Esophagus muscularis mucosa (tissue), 4 donors: ENCODE results near the gene PHYHIPL. TPM values are rescaled to one million over a fixed set of nuclear protein-coding genes. Genes with fewer than 3 reads are reported as not detected.

Experiments used
- DNase-seq: peaks from one replicate; pipeline ENCODE4 v3.0.0-alpha.2; 2017; ENCODE audit errors: extremely low spot score
- H3K27ac ChIP-seq, 4 donors: fragments of 200-600 bp; sonication (generic); replicated peaks in 1 of 4; 1 replicate in 3 of 4; 2 replicates in 1 of 4; pipeline ENCODE4 v1.5.1; 2016 to 2019; ENCODE audit warnings: mild to moderate bottlenecking in 1 of 4
- H3K27me3 ChIP-seq, 4 donors: fragments of 200-600 bp; sonication (generic); one replicate each; pipeline versions ENCODE4 v1.5.1 to v1.6.0; 2016 to 2019
- H3K36me3 ChIP-seq, 4 donors: fragments of 200-600 bp; sonication (generic); one replicate each; pipeline ENCODE4 v1.5.1; 2016 to 2019
- H3K4me1 ChIP-seq, 4 donors: fragments of 200-600 bp; sonication (generic); one replicate each; pipeline ENCODE4 v1.5.1; 2016 to 2019
- H3K4me3 ChIP-seq, 4 donors: fragments of 200-600 bp; sonication (generic); 1 replicate in 2 of 4; 2 replicates in 2 of 4; pipeline ENCODE4 v1.5.1; 2016 to 2019; ENCODE audit warnings: mild to moderate bottlenecking in 4 of 4, moderate library complexity in 1 of 4
- H3K9me3 ChIP-seq, 4 donors: fragments of 200-600 bp; sonication (generic); 1 replicate in 3 of 4; 2 replicates in 1 of 4; pipeline ENCODE4 v1.5.1; 2016 to 2019
- EP300 ChIP-seq: sonication (generic); formaldehyde crosslinking; IDR thresholded peaks from one replicate; pipeline ENCODE4 v1.6.1; 2017; ENCODE audit warnings: antibody characterized with exemption
- POLR2A ChIP-seq: fragments of 450-650 bp; IDR thresholded peaks from one replicate; pipeline ENCODE4 v1.6.1; 2017; ENCODE audit warnings: antibody characterized with exemption, moderate library complexity, mild to moderate bottlenecking, low read depth
- POLR2AphosphoS5 ChIP-seq, 2 donors: sonication (generic); formaldehyde crosslinking; IDR thresholded peaks; one replicate each; pipeline ENCODE4 v1.6.1; 2017; ENCODE audit warnings: antibody characterized with exemption in 2 of 2
- WGBS: methylation state at CpG from one replicate; pipeline ENCODE4 v1.1.5; 2018; 5-methylcytosine and 5-hydroxymethylcytosine counted together
- intact Hi-C: fragments of 100-400 bp; cut with DNase I; formaldehyde crosslinking; loops from one replicate; pipeline ENCODE4 v1.15.1; 2023
- total RNA-seq, 4 donors: library from RNA; depleted of rRNA; stranded (reverse); fragments of >200 nt; gene quantifications; one replicate each; pipeline versions ENCODE4 v1.1.0 to v1.2.1, GENCODE V29; 2016
- TF ChIP-seq, protein P1 (sequence below), 3 experiments: fragments of 200-600 bp in 2 of 3; fragments of 450-650 bp in 1 of 3; sonication (generic) in 2 of 3; IDR thresholded peaks; one replicate each; pipeline ENCODE4 v1.5.1; 2017 to 2019; ENCODE audit warnings: antibody characterized with exemption in 3 of 3, mild to moderate bottlenecking in 2 of 3, moderate library complexity in 1 of 3

PHYHIPL gene
- total RNA-seq, 4 donors from 2014 or later, result 0.34 to 1.7 (median 0.76) TPM

DNA sequence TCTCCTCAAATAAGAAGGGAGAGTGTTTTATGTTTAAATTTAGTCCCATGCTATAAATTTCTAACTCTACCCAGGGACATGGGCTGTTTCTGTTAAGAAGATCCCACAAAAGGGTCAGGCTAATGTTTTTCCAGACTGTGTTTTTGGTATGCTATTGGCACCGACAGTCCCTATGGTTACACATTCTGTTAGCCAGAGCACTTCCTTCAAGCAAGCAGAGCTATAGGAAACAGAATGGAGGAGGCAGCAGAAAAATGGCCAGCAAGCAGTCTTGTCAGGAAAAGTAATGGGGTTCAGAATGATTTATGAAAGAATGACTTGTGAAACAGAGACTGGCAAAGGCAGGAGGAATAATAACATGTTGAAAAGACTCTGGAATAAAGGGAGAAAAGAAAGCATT, 44.8 kb upstream of the PHYHIPL start:
- intact Hi-C loops, result no loop called here
- H3K4me1 ChIP-seq, result no peaks in the 10 kb centered on the region
- no peak for DNase-seq
- no peaks in the 10 kb centered on the region for H3K36me3 ChIP-seq
- H3K4me3 ChIP-seq, result no peak overlapping the region
- H3K27ac ChIP-seq, result no peak overlapping the region
- TF ChIP-seq, protein P1, sequence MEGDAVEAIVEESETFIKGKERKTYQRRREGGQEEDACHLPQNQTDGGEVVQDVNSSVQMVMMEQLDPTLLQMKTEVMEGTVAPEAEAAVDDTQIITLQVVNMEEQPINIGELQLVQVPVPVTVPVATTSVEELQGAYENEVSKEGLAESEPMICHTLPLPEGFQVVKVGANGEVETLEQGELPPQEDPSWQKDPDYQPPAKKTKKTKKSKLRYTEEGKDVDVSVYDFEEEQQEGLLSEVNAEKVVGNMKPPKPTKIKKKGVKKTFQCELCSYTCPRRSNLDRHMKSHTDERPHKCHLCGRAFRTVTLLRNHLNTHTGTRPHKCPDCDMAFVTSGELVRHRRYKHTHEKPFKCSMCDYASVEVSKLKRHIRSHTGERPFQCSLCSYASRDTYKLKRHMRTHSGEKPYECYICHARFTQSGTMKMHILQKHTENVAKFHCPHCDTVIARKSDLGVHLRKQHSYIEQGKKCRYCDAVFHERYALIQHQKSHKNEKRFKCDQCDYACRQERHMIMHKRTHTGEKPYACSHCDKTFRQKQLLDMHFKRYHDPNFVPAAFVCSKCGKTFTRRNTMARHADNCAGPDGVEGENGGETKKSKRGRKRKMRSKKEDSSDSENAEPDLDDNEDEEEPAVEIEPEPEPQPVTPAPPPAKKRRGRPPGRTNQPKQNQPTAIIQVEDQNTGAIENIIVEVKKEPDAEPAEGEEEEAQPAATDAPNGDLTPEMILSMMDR (IDR thresholded peaks at IDR 0.05), result no peak
- TF ChIP-seq POLR2AphosphoS5 (IDR thresholded peaks at IDR 0.05) (no peak), POLR2A (no peak), EP300 (no peak)
- H3K27me3 ChIP-seq, result no peaks in the 10 kb centered on the region
- no peaks in the 10 kb centered on the region for H3K9me3 ChIP-seq
- 31% methylated on average over 1 of the region's 1 CpG for WGBS

DNA sequence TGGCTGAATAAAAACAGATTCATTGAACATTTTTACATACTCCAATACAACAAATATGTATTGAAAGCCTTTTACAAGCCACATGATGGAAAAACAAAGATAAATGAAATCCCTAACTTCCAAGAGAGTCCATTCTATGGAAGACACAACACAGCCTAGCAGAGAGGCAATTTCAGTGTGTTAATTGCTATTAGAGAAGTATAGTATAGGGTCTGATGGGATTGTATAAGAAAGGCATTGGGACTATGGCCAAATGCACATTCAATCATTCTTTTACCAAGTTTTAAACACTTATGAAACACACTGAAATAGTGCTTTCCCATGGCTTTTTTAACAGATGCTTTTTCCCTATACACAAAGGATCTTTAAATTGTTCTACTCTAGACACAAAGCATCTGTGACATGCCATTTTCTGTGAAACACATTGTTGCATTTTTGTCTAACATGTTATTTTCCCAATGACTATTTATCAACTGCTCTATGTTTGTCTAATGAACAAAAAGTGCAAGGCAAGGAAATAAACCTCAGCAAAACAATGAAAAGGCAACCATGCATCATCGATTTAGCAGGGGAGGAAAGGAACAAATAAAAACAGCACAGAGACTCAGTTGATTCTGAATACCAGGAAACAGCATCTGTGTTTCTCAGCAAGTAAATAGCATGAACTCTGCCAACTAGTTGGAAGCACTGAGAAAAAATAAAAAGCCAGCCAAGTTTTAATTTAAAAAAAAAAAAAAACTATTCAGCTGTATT, 42.4 kb upstream of the PHYHIPL start:
- Histone ChIP-seq H3K36me3 (no peaks in the 10 kb centered on the region), H3K4me1 (no peaks in the 10 kb centered on the region), H3K27me3 (no peaks in the 10 kb centered on the region), H3K27ac (no peak overlapping the region), H3K4me3 (no peak overlapping the region), H3K9me3 (no peaks in the 10 kb centered on the region)
- DNase-seq, result no peak
- intact Hi-C loops, result no loop called here
- TF ChIP-seq POLR2AphosphoS5 (IDR thresholded peaks at IDR 0.05), result no peak
- TF ChIP-seq EP300, result no peak
- TF ChIP-seq, protein P1 (IDR thresholded peaks at IDR 0.05), result no peak
- TF ChIP-seq POLR2A, result no peak
- 37% methylated on average over 1 of the region's 1 CpG for WGBS

DNA sequence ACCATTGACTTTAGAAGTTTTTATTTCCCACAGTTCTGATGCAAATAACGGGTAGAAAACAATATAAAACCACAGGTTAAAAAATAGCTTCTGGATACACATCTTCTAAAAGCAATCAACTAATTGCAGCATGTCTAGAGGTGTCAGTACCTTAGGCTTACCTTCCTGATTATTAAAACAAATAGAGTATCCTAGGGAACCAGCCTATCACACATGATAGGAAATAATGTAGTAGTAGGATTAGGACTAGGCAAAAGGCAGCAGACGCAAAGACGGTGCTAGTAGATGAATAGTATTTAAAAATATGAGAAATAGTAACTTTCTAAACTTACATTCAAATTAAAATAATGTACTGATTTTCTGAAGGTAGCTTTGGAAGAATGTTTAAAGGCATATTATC, 41.7 kb upstream of the PHYHIPL start:
- Histone ChIP-seq H3K4me3 (no peak overlapping the region), H3K4me1 (no peaks in the 10 kb centered on the region), H3K27ac (no peak overlapping the region), H3K27me3 (no peaks in the 10 kb centered on the region), H3K36me3 (no peaks in the 10 kb centered on the region), H3K9me3 (no peaks in the 10 kb centered on the region)
- 78% methylated on average over 3 of the region's 3 CpGs for WGBS
- intact Hi-C loops, result no loop called here
- no peak for DNase-seq
- TF ChIP-seq, protein P1 (IDR thresholded peaks at IDR 0.05), result no peak
- no peak for TF ChIP-seq POLR2A
- no peak for TF ChIP-seq POLR2AphosphoS5 (IDR thresholded peaks at IDR 0.05)
- TF ChIP-seq EP300, result no peak

GRCh38 chr10:59135275-59135674, 41.2 kb upstream of the PHYHIPL start:
- Histone ChIP-seq H3K9me3 (no peaks in the 10 kb centered on the region), H3K27ac (no peak overlapping the region), H3K36me3 (no peaks in the 10 kb centered on the region), H3K4me1 (no peaks in the 10 kb centered on the region), H3K4me3 (no peak overlapping the region), H3K27me3 (no peaks in the 10 kb centered on the region)
- 79% methylated on average over 3 of the region's 3 CpGs for WGBS
- DNase-seq, result no peak
- intact Hi-C loops, result no loop called here
- TF ChIP-seq POLR2A (no peak), POLR2AphosphoS5 (IDR thresholded peaks at IDR 0.05) (no peak), EP300 (no peak)
- TF ChIP-seq, protein P1 (IDR thresholded peaks at IDR 0.05), result no peak

- H3K27ac ChIP-seq, result no peak overlapping the region
- 93% methylated on average over 22 of the region's 23 CpGs for WGBS
- TF ChIP-seq, protein P1 (IDR thresholded peaks at IDR 0.05), result no peak
- no peaks in the 10 kb centered on the region for H3K4me1 ChIP-seq
- DNase-seq, result no peak
- no peaks in the 10 kb centered on the region for H3K36me3 ChIP-seq
- no peak overlapping the region for H3K4me3 ChIP-seq
- H3K9me3 ChIP-seq, result no peaks in the 10 kb centered on the region
- intact Hi-C loops, result no loop called here
- H3K27me3 ChIP-seq, result no peaks in the 10 kb centered on the region
These were observed 38.4 kb upstream of the PHYHIPL start for GRCh38 chr10:59138052-59138451.
